NOMO-1 treated with dmso at 0.1 percent for 144 hours (cell line): ENCODE results near the gene AGAP1.
"Not testable (repeated sequence)": the region's sequence is repeated elsewhere in the genome, so short reads cannot be mapped to it uniquely, and the experiment has no call there.

Experiments
- DNase-seq: peaks from one replicate; lab custom pipeline; 2025; ENCODE audit not compliant: unreplicated experiment; lab: John Stamatoyannopoulos, UW

AGAP1 gene

DNA sequence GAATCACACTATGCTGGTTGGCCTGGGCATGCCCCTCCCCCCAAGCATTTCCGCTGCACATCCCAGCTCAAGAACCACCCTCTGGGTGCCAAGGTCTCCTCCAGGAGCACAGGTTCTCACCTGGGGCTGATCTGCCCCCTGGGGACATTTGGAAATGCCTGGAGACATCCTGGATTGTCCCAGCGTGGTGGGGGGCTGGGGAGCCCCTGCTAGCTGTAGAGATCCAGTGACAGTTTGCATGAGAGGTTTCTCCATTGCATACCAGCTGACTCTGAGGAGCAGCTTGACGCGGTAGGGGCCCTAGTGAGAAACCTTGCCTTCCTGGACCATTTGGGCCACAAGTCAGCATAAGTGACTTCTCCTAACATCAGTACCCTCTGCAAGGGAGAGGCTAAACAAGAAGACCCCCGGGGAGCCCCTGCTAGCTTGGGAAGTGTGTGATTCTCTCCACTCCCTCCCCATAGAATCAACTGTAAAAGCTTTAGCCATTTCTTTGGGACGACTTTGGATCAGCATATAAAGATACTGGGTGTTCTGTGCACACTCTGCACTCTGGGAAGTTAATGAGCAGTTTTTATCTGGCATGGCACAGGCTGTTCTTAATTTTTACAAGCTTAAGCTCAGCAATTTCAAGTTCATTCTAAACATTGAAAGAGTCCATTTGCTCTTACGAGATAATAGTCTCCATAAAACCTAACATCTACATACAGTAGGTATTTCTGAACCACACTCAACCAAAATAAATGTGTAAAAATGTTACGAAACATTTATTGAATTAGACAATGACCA, 580.2 kb downstream of the AGAP1 start:
- DNase-seq, result no peak

DNA sequence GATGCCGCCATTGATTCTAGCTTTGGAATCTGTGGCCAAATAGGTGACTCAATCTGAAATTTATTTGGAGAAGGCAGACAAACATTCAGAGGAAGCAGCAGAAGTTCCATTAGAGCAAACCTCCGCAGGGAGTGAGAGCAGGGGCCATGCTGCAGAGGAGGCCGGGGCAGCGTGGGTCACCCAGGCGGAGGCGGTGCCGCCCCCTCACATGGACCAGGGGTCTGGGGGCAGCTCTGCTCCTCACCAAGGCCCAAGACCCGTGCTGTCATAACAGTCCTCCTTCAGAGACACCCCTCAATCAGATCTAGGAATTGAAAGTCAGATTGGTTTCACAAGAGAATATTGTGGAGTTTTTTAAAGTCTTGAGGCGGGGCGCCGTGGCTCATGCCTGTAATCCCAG, 582.0 kb downstream of the AGAP1 start:
- no peak for DNase-seq

DNA sequence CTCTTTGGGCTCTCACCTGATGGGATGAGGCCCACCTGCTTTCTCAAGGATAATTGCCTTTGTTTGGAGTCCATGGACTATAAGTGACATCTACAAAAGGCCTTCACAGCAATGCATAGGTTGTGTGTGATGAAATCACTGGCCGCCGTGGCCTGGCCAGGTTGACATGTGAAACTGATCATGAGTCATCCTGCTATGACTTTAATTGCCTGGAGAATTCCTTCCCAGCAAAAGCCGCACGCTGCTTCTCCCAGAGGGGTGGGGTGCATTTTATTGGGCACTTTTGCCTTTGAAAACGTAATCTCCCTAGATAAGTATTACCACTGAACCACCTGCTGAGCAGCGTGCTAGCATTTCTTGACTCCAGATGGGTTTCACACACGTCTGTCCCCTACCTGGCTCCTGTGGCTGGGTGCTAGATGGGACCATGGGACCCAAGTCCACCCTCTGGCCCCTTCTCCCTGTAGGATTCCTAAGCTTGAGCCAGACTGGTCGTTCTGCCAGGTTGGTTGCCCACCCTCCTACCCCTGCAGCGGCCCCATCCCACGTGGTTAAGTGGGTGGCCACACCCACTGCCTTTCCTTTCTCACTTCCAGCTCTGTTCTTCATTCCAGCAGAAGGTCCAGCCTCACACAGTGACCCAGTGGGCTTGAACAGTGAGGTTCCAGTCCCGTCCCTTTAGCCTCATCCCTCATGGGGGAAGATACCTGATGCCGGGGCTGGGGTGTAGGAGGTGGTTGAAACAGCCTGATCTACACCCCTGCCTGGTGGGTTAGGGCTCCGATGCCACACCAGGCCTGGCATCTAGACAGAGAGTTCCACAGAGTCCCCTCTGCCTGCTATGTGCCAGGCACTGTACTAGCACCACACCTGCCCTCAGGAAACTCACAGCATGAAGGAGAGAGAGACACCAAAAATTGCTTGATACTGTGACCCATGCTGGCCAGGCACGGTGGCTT, 584.7 kb downstream of the AGAP1 start:
- no peak for DNase-seq

DNA sequence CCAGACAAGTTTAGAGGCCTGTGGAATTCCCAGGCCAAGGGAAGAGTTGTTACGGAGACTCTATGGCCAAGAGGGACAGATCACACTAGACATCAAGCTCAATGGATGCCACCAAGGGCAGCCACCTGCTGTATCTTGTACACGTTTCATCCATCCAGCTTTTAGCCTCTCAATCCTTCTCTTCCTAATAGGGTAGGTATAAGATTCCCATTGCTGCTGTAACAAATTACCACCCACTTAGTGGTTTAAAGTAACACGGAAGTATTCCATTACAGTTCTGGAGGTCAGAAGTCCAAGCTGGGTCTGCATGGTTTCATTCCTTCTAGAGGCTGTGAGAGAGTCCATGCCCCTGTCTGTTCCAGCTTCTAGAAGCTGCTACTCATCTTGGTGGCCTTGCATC, 586.6 kb downstream of the AGAP1 start:
- no peak for DNase-seq

DNA sequence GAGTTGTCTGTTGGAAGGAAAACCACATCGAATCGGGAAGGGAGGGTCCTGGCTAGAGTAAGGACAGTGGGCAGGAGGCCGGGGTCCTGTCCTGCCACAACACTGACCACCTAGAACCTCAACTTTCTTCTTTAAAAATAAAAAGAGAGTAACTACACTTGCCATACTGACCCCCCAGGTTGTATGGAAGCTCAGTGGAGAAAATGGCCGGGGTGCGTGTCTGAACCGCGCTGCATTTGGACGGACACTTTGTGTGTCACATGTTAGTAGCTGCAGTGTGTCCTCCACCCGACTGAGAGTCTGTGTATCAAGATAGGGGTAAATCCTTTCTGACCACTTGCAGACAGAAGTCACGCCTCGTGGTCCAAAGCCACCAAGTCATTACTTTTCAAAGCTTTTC, 587.3 kb downstream of the AGAP1 start:
- DNase-seq, result no peak

DNA sequence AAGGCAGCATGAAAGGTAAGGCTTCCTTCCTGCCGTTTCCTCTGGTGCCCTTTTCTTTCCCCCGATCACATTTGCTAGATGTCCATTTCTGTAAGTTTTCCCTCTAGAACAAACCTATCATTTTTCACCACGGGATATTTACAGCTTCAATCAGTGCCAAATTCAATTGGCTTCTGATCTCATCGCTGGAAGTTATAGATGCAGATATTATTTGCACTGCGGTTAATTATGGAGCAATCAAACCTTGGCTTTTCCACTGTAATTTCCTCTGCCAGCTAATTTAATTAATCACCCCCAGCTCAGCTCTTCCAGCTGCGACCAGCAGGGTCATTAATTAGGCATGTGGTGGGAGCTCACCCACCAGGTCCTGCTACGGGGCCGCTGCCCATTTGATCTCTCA, 588.2 kb downstream of the AGAP1 start:
- DNase-seq, result no peak

DNA sequence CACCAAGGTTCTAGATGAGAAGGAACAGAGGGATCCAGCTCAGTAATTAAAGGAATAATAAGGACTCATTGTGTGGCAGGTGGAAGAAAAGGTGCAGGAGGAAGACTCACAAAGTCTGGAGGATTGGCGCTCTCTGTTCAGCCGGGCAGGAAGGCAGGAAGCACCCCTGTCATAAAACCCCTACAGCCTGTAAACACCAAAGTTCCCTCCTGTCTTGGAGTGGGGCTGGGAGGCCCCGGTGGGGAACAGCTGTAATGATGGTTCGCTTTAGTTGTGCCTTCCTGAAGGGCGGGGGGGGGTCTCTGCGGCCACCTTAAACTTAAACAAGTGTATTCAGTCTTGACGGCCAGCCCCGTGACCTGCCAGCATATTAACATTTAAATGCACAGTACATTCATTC, 590.1 kb downstream of the AGAP1 start:
- DNase-seq, result no peak

DNA sequence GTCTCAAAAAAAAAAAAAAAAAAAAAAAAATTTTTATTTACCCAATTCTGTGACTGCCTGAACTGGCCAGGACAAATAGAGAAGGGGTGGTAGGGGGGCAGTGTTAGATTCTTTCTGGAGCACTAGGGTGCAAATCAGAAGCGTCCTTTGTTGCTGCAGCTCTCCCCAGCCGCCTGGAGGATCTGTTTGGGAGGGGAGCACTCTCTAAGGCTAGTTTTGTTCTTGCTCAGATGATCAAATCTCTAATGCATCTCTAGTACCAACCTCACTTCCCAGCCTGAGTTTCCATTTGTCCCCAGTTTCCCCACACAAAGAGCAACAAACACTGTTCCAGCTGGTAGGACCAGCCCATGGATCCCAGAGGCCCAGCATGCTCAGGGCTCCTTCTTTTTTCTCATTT, 591.4 kb downstream of the AGAP1 start:
- no peak for DNase-seq

DNA sequence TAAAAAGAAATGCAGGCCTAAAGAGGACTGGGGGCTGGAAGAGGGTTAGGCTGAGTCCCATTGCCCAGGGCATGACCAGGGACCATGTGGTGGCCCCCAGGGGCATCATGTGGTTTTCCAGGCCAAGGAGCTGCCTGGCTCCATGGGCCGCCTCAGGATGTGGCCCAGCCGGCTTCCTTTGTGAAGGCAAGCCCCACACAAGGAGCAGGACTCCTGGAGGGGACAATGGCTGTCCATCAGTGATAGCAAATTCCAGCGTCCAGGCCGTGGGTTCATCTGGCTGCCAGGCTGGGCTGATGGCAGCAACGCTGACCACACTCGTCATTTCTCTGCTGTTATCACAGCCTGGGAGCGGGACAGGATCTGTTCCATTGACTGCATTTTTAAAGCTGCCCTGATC, 591.8 kb downstream of the AGAP1 start:
- DNase-seq, result no peak

DNA sequence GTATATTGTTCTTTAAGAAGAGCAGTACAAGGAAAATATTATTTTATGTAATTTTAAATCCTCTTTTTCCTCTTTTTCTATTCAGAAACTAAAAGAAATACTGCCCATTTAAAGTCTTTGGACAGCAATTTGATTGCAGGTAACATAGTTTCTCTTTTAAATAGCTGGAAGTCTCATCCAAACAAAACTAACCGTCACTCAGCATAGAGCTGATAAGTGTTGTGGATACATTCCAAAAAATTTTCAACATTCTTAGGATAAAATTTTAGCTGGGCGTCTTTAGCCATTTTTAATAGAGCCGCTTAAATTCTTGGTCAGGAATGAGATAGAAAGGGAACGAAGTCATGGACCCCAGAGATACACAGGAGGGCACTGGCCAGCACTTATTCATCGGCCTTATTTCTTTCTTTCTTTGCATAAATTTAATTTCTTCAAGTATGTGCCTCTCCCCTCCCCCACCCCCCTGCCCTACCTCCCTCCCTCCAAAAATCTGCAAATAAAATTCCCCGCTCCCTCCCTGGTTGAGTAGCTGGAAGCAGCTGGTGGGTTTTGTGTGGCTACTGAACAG, 592.6 kb downstream of the AGAP1 start:
- DNase-seq, result no peak

DNA sequence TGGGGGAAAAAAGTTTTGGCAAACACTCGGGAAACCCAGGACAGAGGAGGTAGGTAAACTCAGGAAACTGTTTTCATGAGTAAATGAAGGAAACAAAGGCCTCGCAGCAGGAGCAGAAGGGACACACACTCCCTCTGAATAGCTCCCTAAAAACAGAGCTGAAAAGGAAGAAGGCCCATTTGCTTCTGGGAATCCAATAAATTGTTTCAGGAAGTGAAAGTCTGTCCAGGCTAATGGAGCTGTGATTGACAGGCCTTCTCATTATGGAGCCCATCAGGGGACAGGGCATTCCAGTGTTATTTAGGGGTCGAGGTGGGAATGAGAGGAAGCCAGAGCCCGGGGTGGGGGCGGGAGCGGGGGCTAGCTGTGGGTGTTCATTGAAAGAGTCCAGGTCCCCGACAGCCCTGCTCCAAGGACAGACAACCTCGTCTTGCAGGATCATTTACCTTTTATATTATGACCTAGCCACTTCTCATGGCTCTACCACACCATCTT, 593.2 kb downstream of the AGAP1 start:
- DNase-seq, result no peak

DNA sequence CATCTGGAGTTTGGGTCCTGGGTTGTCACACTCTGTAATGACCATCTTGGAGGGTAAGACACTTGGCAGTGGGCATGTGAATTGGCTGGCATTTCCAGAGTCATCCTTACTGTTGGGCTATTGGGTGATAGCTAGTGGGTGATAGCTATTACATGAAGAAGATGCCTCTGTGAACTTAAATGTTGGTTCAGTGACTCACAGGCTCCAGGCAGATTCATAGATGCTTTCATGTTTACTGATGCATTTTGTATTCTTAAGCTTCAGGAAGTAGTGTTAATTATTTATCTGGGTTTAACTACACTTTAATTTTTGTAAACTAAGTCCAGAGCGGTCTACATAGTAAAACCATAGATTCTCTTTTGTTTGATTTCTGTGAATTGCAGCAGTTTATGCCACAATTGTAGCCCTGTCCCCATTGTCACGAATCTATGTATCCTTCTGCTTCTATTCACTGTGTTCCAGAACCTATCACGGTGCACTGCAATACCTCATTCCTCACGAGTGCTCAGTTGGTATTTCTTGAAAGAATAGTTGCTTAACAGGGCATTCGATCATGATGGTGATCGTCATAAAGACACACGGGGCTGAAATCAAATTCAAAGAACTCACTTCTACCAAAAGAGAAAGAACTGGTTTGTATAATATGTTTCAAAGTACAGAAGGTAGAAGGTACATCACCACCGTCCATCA, 594.7 kb downstream of the AGAP1 start:
- no peak for DNase-seq

DNA sequence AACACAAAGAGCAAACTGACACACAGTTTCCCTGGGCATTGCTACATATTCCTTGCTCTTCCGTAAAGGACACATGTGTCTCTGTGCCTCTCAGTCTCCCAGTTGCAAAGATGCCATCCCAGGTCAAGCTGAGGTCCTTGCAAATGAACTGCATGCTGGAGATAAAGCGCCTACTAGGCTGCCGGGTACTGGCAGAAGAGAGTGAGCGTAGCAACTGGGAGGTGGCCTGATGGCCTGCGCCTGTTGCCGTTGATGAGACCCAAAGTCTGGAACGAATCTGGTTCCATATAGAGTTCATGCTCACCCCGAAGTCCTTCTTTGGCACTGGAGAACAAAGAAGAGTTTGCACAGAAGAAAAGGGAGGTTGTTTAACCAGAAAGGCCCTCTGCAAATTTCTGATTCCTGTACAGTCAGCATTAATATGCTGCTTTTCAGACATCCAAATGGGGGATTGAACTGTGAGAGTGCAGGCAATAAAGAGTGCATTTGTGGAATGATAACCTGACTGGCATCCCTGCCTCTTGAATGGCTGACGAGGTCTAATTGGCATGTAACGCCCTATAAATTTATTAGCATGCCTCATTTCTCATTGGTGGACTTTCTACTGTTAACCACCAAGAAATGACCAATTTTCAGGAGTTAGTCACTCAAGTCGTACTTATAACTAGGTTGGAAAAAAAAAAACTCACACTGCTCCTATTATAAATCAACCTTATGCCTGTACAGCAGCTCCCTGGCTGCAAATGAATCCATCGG, 595.6 kb downstream of the AGAP1 start:
- no peak for DNase-seq

DNA sequence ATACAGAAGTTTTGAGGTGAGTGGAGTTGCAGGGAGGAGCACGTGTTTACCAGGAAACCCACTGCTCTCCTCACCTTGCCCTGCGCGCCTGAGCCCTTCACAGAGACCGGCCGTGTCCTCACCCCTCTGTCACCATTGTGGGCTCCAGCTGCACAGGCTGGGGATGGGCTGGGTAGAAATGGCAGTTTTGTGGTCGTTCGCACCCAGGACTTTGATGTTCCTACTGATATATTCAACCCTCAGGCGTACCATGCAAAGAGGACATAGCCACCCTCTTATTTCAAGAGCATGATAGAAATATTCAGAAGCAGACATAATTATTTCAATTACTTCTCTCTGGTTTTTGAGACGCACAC, 596.2 kb downstream of the AGAP1 start:
- no peak for DNase-seq

DNA sequence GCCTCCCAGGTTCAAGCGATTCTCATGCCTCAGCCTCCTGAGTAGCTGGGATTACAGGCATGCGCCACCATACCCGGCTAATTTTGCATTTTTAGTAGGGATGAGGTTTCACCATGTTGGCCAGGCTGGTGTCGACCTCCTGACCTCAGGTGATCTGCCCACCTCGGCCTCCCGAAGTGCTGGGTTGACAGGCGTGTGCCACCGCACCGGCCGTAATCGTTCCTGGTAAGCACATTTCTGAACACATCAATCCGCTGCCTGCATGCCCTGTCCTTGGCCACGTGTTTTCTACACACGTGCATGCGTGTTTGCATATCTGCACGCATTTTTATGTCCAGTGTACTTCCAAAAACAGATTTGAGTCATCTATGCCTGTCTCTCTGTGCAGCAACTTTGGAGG, 597.0 kb downstream of the AGAP1 start:
- not testable (repeated sequence) for DNase-seq

DNA sequence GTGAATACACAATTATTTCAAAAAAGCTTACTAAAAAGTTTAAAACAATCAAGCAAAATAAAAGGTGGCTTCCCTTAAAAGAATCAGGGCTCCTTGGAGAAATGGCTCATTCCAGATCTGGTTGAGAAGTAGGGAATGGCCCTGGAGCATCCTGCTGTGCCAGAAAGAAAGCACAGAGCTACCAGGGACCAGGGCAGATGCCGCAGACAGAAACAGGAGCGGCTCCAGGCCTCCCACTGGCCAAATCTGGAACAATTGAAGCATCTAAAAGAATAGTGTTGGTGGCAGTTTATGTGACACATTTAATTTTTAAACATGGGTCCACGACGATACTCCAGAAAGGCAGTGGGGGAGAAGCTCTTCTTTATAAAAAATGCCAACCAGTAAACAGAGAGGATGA, 598.9 kb downstream of the AGAP1 start:
- no peak for DNase-seq

DNA sequence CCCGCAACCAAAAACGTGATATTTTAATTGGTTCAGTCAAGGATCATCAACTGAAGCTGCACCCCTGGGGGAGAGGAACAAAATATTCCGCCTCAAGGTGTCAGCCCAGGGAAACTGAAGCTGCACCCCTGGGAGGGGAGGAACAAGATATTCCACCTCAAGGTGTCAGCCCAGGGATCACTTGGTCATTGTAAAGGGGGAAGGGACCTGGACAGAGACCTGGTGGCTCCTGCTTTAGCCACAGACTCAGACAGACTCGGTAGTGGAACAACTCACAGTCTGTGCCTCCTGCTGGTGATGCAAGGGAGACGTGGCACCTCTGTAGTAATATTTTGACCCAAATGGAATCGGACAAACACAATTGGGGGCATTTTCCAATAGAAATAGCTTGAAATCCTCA, 599.3 kb downstream of the AGAP1 start:
- DNase-seq, result no peak

DNA sequence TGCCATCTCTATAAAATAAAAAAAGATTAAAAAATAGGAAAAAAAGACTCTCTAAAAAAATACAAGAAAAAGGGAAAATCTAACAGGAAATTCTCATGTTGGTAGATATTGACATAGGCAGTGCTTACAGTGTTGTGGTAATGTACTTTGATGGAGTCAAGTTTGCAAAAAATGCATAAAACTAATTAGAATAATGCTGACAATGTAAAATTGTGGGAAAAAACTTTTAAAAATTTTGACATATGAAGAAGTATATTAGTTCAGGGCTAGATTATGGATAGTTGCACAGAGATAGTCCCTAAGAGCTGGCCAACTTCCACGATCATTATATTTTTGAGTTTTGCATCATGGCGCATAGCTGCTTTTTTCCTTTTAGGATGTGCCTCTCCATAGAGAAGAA, 601.7 kb downstream of the AGAP1 start:
- DNase-seq, result no peak

DNA sequence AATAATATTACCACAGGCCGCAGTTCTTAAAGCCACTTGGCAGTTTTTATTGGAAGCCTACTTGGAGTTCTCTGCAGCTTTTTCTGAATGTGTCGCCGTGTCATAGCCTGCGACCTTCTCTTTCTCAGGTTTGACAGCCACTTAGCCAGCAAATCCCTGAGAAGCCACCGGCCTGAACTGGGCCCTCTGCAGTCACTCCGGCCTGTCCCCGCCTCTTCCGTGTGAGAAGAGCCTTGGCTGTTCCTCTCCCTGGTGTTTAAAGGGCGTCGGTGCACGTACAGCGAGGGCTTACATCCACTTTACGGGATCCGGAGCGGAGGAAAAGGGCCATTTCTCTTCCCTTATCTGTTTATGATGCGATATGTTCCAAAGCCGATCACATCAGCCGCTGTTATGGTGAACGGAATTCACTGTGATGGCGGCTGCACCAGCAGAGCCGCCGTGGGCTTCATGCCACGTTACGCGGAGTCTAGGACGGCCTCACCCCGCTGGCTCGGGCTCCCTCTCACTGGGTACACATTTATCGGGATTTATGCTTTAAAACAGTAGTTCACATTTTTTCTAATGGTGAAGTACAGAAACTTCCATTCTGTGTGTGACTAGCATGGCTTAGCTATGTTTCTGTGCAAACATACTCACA, 607.6 kb downstream of the AGAP1 start:
- DNase-seq, result no peak

DNA sequence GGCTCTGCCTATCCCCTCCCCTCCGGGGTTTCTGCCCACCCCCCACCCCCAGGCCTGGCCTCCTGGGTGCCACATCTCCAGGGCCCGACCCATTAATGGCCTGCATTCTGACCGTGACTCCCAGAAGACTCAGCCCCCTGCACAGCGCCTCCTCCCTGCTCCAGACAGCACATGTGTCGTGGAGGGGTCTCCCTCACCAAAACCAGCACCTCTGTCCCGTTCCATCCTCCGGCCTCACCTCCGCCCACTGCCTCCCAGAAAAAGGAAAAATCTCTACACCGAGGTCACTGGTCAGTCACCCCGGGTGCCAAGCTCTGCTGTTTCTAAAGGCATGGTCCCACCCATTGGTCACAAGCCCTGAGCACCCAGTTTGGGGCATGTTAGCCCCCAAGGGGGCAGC, 609.1 kb downstream of the AGAP1 start:
- no peak for DNase-seq
